Measurements from ENCODE around the gene DHFR2. TPM values are rescaled to one million over a fixed set of nuclear protein-coding genes. Genes with fewer than 3 reads are reported as not detected.

DHFR2 gene
- total and polyA plus RNA-seq, 10 of the 15 experiments (the other 5 are each of a cell fraction or from before 2014, with no cell fraction given): 1.8 to 5.6 (median 4.4) TPM

GRCh38 chr3:94061297-94061696, 1.4 kb downstream of the DHFR2 start:
- ChIA-PET CTCF (interaction anchor here (1.4 kb wide), 1 partner anchor 24 kb away, joined by 3 read pairs; no protein-coding TSS in a partner anchor), RAD21 (ENCODE audit: unreplicated experiment) (interaction anchor here (1.5 to 2.2 kb wide), 2 partner anchors 10 to 73 kb away, joined by 4 to 24 read pairs; no protein-coding TSS in a partner anchor), POLR2A (interaction anchor here (2.5 kb wide), 1 partner anchor 10 kb away, joined by 30 read pairs; no protein-coding TSS in a partner anchor), SMC1A (ENCODE audit: uncharacterized antibody, unreplicated experiment) (interaction anchor here (1.0 to 1.5 kb wide), 2 partner anchors 41 to 53 kb away, joined by 3 to 4 read pairs; no protein-coding TSS in a partner anchor)
- Histone ChIP-seq H3K36me3 (ENCODE audit: control insufficient read depth in 2 of 2, insufficient read depth in 2 of 2, low read length in 1 of 2) (peaks cover 0 to 8% of the 10 kb centered on the region in 2 experiments; a peak in 1 of 4 replicates), H4K20me1 (ENCODE audit: control insufficient read depth, insufficient read depth) (no peaks in the 10 kb centered on the region), H3K79me2 (ENCODE audit: control insufficient read depth, insufficient read depth, low read length) (peaks cover 37% of the 10 kb centered on the region), H2AFZ (ENCODE audit: control insufficient read depth, low read depth, low read length) (no peak overlapping the region), H3K27ac (ENCODE audit: control insufficient read depth, insufficient read depth) (no peak overlapping the region), H3K4me1 (ENCODE audit: control insufficient read depth, insufficient read depth, low read length) (no peaks in the 10 kb centered on the region), H3K4me2 (ENCODE audit: control insufficient read depth, insufficient read depth) (no peak overlapping the region), H3K9me3 (replicated peaks; ENCODE audit: control insufficient read depth, insufficient read depth, low read length) (peaks cover under 1% of the 10 kb centered on the region; the same call in 2 of the 3 replicates), H3K9ac (ENCODE audit: control insufficient read depth, insufficient read depth, low read length) (no peak overlapping the region), H3K27me3 (replicated peaks in 1 of 2; ENCODE audit: control insufficient read depth in 2 of 2, insufficient read depth in 2 of 2, low read length in 1 of 2) (no peaks in the 10 kb centered on the region), H3K4me3 (no peak overlapping the region)
- 96% methylated on average over 13 of the region's 13 CpGs for WGBS (ENCODE audit: insufficient coverage, insufficient replicate concordance, low lambda C conversion rate, missing lambda C conversion rate)
- no TSS peak for BruUV-seq (replicated peaks)
- ATAC-seq (no peak), FAIRE-seq (no peak), DNase-seq (ENCODE audit: low read depth, low spot score) (no peak)
- in situ Hi-C loops (cut with MboI) (no loop called here), intact Hi-C loops (cut with micrococcal nuclease; ENCODE audit: unreplicated experiment) (no loop called here)
- TF ChIP-seq BCLAF1 (IDR thresholded peaks at IDR 0.05) (no peak), RELB (IDR thresholded peaks at IDR 0.05; ENCODE audit: low read depth) (no peak), CHD1 (IDR thresholded peaks at IDR 0.05; ENCODE audit: low read depth, low read length) (no peak)
